ENCODE data around the gene FAM120AOS.

The FAM120AOS gene

DNA sequence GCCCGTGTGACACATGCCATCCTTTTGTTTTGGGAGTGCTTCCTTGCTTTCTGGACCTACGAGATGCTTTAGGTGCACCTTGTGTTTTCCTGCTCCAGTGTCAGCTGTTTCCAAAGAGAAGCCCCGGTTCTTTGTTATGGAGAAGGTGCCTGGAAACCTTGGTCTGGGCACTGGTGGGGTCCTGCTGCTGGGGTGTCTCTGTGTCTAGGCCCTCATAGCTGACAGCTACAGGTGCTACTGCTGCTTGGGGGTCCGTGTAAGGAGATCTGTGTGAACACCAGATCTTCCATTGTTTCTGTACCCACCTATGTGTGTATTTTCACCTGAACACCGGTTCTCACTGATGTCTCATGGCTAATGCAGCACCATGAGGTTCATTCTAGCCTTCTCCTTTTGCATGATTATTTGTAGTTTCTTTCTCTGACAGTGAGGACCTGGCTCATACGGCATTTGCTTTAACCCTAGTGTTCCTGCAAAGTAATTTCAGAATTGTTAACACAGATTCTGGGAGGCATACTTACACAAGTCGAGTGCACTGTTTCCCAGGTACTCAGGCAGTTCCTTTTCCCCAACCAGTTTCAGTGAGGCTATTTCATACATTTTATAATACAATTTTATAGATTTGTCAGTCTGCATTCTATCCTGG, 13.2 kb upstream of the FAM120AOS start:
- TF ChIP-seq, protein P1, sequence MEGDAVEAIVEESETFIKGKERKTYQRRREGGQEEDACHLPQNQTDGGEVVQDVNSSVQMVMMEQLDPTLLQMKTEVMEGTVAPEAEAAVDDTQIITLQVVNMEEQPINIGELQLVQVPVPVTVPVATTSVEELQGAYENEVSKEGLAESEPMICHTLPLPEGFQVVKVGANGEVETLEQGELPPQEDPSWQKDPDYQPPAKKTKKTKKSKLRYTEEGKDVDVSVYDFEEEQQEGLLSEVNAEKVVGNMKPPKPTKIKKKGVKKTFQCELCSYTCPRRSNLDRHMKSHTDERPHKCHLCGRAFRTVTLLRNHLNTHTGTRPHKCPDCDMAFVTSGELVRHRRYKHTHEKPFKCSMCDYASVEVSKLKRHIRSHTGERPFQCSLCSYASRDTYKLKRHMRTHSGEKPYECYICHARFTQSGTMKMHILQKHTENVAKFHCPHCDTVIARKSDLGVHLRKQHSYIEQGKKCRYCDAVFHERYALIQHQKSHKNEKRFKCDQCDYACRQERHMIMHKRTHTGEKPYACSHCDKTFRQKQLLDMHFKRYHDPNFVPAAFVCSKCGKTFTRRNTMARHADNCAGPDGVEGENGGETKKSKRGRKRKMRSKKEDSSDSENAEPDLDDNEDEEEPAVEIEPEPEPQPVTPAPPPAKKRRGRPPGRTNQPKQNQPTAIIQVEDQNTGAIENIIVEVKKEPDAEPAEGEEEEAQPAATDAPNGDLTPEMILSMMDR (IDR thresholded peaks at IDR 0.05): no peak

DNA sequence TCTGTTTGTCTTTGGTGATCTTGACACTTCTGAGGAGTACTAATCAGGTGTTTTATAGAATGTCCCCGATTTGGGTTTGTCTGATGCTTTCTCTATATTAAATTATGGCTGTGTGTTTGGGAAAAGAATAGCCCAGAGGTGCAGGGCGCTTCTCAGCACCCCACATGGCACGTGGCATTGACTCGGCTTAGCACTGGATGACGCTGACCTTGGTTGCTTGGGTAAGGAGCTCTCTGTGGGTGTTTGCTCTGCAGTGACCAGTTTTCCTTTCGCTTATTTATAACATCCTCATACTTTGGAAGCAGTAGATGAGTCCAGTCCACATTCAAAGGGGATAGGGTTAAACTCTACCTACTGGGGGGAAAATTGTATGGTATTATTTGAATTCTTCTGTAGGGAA, 12.5 kb upstream of the FAM120AOS start:
- TF ChIP-seq, protein P1 (IDR thresholded peaks at IDR 0.05): no peak

DNA sequence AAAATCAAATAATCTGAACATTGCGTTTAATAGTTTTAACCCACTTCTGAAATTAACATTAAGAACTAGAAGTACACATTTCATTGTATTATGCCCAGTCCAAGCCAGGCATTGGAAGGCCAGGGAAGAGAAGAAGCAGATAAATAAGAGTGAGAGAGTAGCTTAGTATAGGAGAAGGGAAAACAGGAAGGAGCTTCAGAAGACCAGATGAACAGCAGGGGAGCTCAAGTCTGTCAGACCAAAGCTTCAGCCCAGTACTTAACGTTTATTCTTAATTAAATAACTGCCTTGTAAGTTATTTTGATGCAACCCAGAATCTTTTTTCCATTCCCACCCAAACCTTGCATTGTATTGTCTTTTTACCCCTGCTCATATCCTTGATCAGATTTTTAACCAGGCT, 11.5 kb upstream of the FAM120AOS start:
- TF ChIP-seq, protein P1 (IDR thresholded peaks at IDR 0.05): no peak

DNA sequence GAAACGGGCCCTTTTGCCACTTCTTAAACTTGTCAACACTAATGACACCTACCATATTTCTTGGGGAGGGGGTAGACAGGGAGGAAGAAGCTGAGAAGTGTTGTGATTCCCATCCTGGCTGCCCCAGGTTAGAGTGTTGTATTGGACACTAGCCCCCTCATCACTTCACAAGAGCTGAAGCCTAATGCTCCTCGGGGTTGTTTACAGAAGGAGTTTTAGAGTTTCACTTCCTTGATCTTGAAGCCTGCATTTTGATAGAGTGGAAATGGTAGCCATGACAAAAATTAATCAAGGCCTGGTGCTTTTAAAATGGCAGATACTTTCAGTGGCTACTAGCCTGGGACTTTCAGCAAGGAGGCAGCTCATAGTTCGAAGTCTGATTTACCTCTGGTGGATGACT, 11.0 kb upstream of the FAM120AOS start:
- TF ChIP-seq, protein P1 (IDR thresholded peaks at IDR 0.05): no peak

DNA sequence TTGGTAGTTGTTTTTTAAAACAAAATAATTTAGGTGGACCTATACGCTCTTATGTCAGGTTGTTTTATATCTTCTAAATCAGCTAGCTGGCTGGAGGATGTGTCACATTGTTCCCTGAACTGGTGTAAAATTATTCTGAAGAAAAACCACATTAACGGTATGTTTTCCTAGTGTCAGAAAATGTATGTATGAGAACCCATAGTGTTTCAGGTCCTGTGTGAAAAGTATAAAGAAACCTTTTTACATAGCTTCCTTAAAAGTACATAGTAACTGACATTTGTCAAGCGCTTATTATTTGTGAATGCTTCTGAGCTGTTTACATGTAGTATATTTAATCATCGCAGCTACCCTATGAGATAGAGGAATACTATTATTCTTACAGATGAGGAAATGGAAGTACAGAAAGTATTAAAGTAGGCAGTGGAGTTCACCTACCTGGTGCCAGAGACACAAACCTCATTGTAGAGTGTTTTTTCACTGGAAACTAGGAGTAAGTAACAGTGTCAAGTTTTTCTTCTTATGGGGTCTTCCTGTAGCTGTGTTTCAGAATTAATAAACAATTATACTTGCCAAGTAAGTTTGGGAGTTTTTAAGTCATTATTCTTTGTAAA, 10.4 kb upstream of the FAM120AOS start:
- TF ChIP-seq, protein P1 (IDR thresholded peaks at IDR 0.05): no peak

DNA sequence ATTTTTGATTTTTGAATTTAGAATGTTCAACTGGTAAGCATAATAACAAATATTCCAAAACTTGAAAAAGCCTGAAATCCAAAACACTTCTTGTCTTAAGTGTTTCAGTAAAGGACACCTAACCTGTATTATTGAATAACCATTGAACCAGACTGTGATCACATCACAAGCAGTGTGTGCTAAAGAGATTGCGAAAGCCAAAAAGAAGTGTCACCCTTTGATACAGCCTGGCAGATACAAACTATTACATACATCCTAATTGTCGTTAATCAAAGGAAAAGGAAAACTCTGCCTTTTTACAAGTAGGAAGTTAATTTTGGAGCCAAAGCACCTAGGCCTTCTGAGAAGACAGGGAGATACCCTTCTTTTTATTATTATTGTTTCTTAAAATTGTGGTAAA, 8.4 kb upstream of the FAM120AOS start:
- TF ChIP-seq, protein P1 (IDR thresholded peaks at IDR 0.05): no peak

DNA sequence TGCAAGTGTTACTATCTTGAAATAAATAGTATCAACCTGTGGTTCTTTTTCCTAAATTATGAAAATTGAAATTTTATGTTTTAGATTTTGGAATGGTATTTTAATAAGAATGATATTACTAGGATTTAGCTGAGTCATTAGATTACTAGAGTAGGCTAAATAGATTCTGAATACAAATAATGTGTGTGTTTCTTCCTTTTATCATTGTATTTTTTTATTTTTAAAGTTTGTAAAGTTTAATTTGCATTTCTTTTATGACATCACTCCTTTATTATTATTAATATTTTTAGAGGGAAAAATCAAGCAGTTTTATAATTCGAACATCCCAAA, 8.0 kb upstream of the FAM120AOS start:
- TF ChIP-seq, protein P1 (IDR thresholded peaks at IDR 0.05): no peak
